HCT116 (cell line): ENCODE results near the gene PDK2. TPM values are rescaled to one million over a fixed set of nuclear protein-coding genes. Genes with fewer than 3 reads are reported as not detected.

Experiments
- ATAC-seq: fragments of 200-7000 bp; cut with Tn5 transposase; 2 replicates; pipeline ENCODE4 v1.9.1; 2020; ENCODE audit warnings: mild to moderate bottlenecking, moderate library complexity
- BruUV-seq: library from RNA; stranded (reverse); fragments of 400-500 nt; replicated peaks from 2 replicates; lab custom pipeline; 2021; lab: Mats Ljungman, UMichigan
- CTCF ChIA-PET: fragments of 300-600 bp; sonication (Branson Sonifier 250); formaldehyde crosslinking; loops from one replicate; lab custom pipeline; 2021; ENCODE audit warnings: antibody characterized with exemption; lab: Charles Lee
- POLR2A ChIA-PET: fragments of 300-600, 350-600 bp; sonication (Branson Sonifier 250); formaldehyde crosslinking; loops from one replicate; lab custom pipeline; 2021; ENCODE audit warnings: antibody characterized with exemption; lab: Charles Lee
- RAD21 ChIA-PET, 2 experiments: fragments of 300-600 bp; sonication (Branson Sonifier 250); formaldehyde crosslinking; loops; one replicate each; lab custom pipeline; 2023; ENCODE audit warnings: low total read pairs in 2 of 2; ENCODE audit not compliant: uncharacterized antibody in 2 of 2, unreplicated experiment in 2 of 2, low non-redundant PET in 1 of 2; lab: Charles Lee
- DNase-seq: peaks from one replicate; pipeline ENCODE4 v3.0.0-alpha.2; 2010; ENCODE audit warnings: low read depth, low spot score
- H2AFZ ChIP-seq: fragments of 200-600 bp; shearing (Covaris generic), sonication (generic); 2 replicates; pipeline ENCODE4 v1.6.1; 2017; ENCODE audit warnings: low read depth, mixed run types, mixed read lengths, antibody characterized with exemption, low read length; ENCODE audit not compliant: poor library complexity, severe bottlenecking
- H3K27ac ChIP-seq: 2 replicates; pipeline ENCODE4 v1.5.1; 2012; ENCODE audit warnings: low read depth, low read length
- H3K27me3 ChIP-seq: fragments of 200-600 bp; sonication (generic); 2 replicates; pipeline ENCODE4 v1.6.1; 2016; ENCODE audit warnings: mixed run types, low read length, mixed read lengths; ENCODE audit not compliant: insufficient read depth
- H3K36me3 ChIP-seq, 2 experiments: fragments of 200-500 bp in 1 of 2; fragments of 200-600 bp in 1 of 2; sonication (Bioruptor generic) in 1 of 2; sonication (generic) in 1 of 2; 2 replicates each; pipeline versions ENCODE4 v1.5.1 to v1.6.1; 2014 to 2016; ENCODE audit warnings: low read length in 2 of 2, inconsistent platforms in 1 of 2, mixed read lengths in 1 of 2, mixed run types in 1 of 2; ENCODE audit not compliant: insufficient read depth in 2 of 2, control insufficient read depth in 1 of 2
- H3K4me1 ChIP-seq, 2 experiments: fragments of 200-600 bp in 1 of 2; sonication (generic) in 1 of 2; 2 replicates each; pipeline versions ENCODE4 v1.5.1 to v1.6.1; 2012 to 2017; ENCODE audit warnings: low read length in 2 of 2, inconsistent platforms in 1 of 2, mild to moderate bottlenecking in 1 of 2, mixed read lengths in 1 of 2, mixed run types in 1 of 2, moderate library complexity in 1 of 2; ENCODE audit not compliant: insufficient read depth in 2 of 2, control insufficient read depth in 1 of 2
- H3K4me2 ChIP-seq: fragments of 200-600 bp; sonication (generic); 2 replicates; pipeline ENCODE4 v1.6.1; 2017; ENCODE audit warnings: mixed run types, low read length, mixed read lengths
- H3K4me3 ChIP-seq, 2 experiments: fragments of 200-600 bp in 1 of 2; sonication (generic) in 1 of 2; replicated peaks in 1 of 2; 2 replicates each; pipeline ENCODE4 v1.5.1; 2011 to 2016; ENCODE audit warnings: low read length in 2 of 2, control low read depth in 1 of 2, low read depth in 1 of 2, mild to moderate bottlenecking in 1 of 2, mixed read lengths in 1 of 2, mixed run types in 1 of 2
- H3K79me2 ChIP-seq: fragments of 200-600 bp; sonication (generic); 2 replicates; pipeline ENCODE4 v1.6.1; 2017; ENCODE audit warnings: mild to moderate bottlenecking, mixed run types, low read length, moderate library complexity, mixed read lengths; ENCODE audit not compliant: insufficient read depth
- H3K9ac ChIP-seq: fragments of 200-600 bp; sonication (generic); 2 replicates; pipeline ENCODE4 v1.6.1; 2016; ENCODE audit warnings: low read length, mixed read lengths
- H3K9me2 ChIP-seq: fragments of 200-600 bp; sonication (generic), shearing (Covaris generic); 2 replicates; pipeline ENCODE4 v1.6.1; 2017; ENCODE audit warnings: mixed run types, mild to moderate bottlenecking, moderate library complexity; ENCODE audit not compliant: insufficient read depth
- H3K9me3 ChIP-seq, 2 experiments: fragments of 200-500 bp in 1 of 2; fragments of 200-600 bp in 1 of 2; sonication (Bioruptor generic) in 1 of 2; sonication (generic) in 1 of 2; 2 replicates each; pipeline ENCODE4 v1.6.1; 2014 to 2017; ENCODE audit warnings: low read length in 2 of 2, mixed read lengths in 2 of 2, inconsistent platforms in 1 of 2, low read depth in 1 of 2, mild to moderate bottlenecking in 1 of 2, mixed run types in 1 of 2, moderate library complexity in 1 of 2; ENCODE audit not compliant: control insufficient read depth in 1 of 2, insufficient read depth in 1 of 2
- H4K20me1 ChIP-seq: fragments of 200-600 bp; sonication (generic), shearing (Covaris generic); 2 replicates; pipeline ENCODE4 v1.6.1; 2017; ENCODE audit warnings: mixed run types, mild to moderate bottlenecking, moderate library complexity; ENCODE audit not compliant: insufficient read depth
- EGR1 ChIP-seq: IDR thresholded peaks from 2 replicates; pipeline ENCODE4 v1.6.1; 2012; ENCODE audit warnings: low read depth
- ELF1 ChIP-seq: IDR thresholded peaks from 2 replicates; pipeline ENCODE4 v1.6.1; 2012; ENCODE audit warnings: low read depth, borderline replicate concordance
- EZH2 ChIP-seq: fragments of 200-600 bp; sonication (generic); IDR thresholded peaks from 2 replicates; pipeline ENCODE4 v1.6.1; 2017; ENCODE audit warnings: antibody characterized with exemption, mixed run types
- EZH2phosphoT487 ChIP-seq: fragments of 200-600 bp; IDR thresholded peaks from 2 replicates; pipeline ENCODE4 v1.6.1; 2018; ENCODE audit warnings: antibody characterized with exemption, borderline replicate concordance
- FOSL1 ChIP-seq: IDR thresholded peaks from 2 replicates; pipeline ENCODE4 v1.6.1; 2012; ENCODE audit warnings: low read depth
- JUND ChIP-seq: IDR thresholded peaks from 2 replicates; pipeline ENCODE4 v1.6.1; 2012
- POLR2A ChIP-seq: IDR thresholded peaks from 2 replicates; pipeline ENCODE4 v1.7.0; 2011; ENCODE audit warnings: borderline replicate concordance; ENCODE audit not compliant: insufficient read depth, insufficient read length; ENCODE audit errors: extremely low read depth
- POLR2AphosphoS5 ChIP-seq: IDR thresholded peaks from 2 replicates; pipeline ENCODE4 v1.6.1; 2011; ENCODE audit warnings: mild to moderate bottlenecking, low read depth, low read length, moderate library complexity
- SIN3A ChIP-seq: IDR thresholded peaks from 2 replicates; pipeline ENCODE4 v1.6.1; 2012; ENCODE audit warnings: low read depth
- SP1 ChIP-seq: IDR thresholded peaks from 2 replicates; pipeline ENCODE4 v1.6.1; 2012; ENCODE audit warnings: low read depth
- TCF7L2 ChIP-seq: IDR thresholded peaks from 2 replicates; pipeline ENCODE4 v1.7.0; 2011; ENCODE audit warnings: borderline replicate concordance, inconsistent platforms; ENCODE audit not compliant: insufficient read depth, insufficient read length; ENCODE audit errors: extremely low read depth
- YY1 ChIP-seq: IDR thresholded peaks from 2 replicates; pipeline ENCODE4 v1.6.1; 2011; ENCODE audit warnings: low read length, low read depth, moderate library complexity, mild to moderate bottlenecking; ENCODE audit not compliant: insufficient replicate concordance; ENCODE audit errors: extremely low read depth
- intact Hi-C: fragments of 100-400 bp; cut with micrococcal nuclease; formaldehyde crosslinking; loops from 2 replicates; pipeline ENCODE4 v1.10.0; 2022
- total RNA-seq: library from RNA; stranded (reverse); gene quantifications from one replicate; pipeline ENCODE4 v1.2.1, GENCODE V29; 2021; ENCODE audit not compliant: unreplicated experiment
- TF ChIP-seq, protein P1 (sequence below), 3 experiments: fragments of 200-600 bp in 1 of 3; sonication (generic) in 1 of 3; IDR thresholded peaks in 2 of 3; conservative IDR thresholded peaks in 1 of 3; 2 replicates each; pipeline ENCODE4 v1.5.1; 2012 to 2017; ENCODE audit warnings: low read depth in 2 of 3, low read length in 2 of 3, antibody characterized with exemption in 1 of 3, borderline replicate concordance in 1 of 3, control low read depth in 1 of 3, mild to moderate bottlenecking in 1 of 3, mixed read lengths in 1 of 3, mixed run types in 1 of 3, moderate library complexity in 1 of 3; ENCODE audit not compliant: insufficient read depth in 1 of 3
- TF ChIP-seq, protein P2 (sequence below): IDR thresholded peaks from 2 replicates; pipeline ENCODE4 v1.6.1; 2012
- TF ChIP-seq, protein P3 (sequence below): IDR thresholded peaks from 2 replicates; pipeline ENCODE4 v1.6.1; 2011; ENCODE audit warnings: mild to moderate bottlenecking, low read length, moderate library complexity; ENCODE audit not compliant: insufficient replicate concordance; ENCODE audit errors: extremely low read depth

The PDK2 gene
- total RNA-seq, 1 experiment from 2014 or later, result 39.1 TPM

DNA sequence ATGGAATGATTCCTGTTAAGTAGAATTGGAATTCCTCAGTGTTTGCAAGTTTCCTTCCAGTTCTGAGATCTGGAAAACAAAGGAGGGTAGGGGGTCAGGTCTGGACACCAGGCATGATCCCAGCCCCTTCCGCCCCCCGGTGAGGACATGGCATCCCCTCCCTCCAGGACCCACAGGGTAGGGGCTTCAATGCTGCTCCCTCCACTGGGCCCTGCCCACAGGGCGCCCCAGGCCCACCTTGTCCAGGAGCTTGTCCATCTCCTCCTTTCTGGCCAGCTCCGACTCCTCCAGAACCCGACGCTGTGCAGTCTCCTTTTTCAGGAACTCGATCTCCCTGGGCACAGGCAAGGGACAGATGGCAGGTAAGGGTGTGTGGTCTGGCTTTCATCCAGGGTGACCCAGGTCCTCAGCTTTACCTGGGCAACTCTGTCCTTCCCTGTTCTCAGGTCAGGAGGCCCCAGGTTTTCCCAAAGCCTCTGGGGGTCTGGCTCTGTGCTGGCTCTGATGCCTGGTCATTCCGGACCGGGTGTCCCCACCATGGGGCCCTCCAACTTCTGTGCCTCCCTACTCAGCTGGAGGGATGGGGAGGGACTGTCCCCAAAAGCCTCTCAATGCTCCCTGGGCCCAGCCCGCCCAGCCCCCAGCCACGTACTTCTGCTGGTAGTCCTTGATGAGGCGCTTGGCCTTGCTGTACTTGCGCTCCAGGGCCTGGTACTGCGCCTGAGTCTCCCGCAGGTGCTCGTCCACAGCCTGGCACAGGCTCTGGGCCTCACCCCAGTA, 40.4 kb downstream of the PDK2 start:
- no peaks in the 10 kb centered on the region for H3K27me3 ChIP-seq
- no peak for DNase-seq
- no peak overlapping the region; the same call in 1 of the 2 replicates for H3K27ac ChIP-seq
- RAD21 ChIA-PET, result no interaction called here
- POLR2A ChIA-PET, result no interaction called here
- peaks cover 20% of the 10 kb centered on the region; the same call in 1 of the 2 replicates for H3K79me2 ChIP-seq
- no peak overlapping the region for H3K4me3 ChIP-seq
- H3K4me2 ChIP-seq, result no peak overlapping the region
- CTCF ChIA-PET, result interaction anchor here (1.4 to 1.6 kb wide), 2 partner anchors 12 to 14 kb away, joined by 3 to 5 read pairs; no protein-coding TSS in a partner anchor
- peaks cover 55 to 63% of the 10 kb centered on the region in 2 experiments for H3K36me3 ChIP-seq
- no peaks in the 10 kb centered on the region for H3K9me2 ChIP-seq
- no peak for ATAC-seq
- TF ChIP-seq EZH2 (no peak), SIN3A (no peak), POLR2A (no peak), EGR1 (no peak), YY1 (no peak), EZH2phosphoT487 (no peak), TCF7L2 (no peak), FOSL1 (no peak), ELF1 (no peak), JUND (no peak), POLR2AphosphoS5 (no peak), SP1 (no peak)
- TF ChIP-seq, protein P1, sequence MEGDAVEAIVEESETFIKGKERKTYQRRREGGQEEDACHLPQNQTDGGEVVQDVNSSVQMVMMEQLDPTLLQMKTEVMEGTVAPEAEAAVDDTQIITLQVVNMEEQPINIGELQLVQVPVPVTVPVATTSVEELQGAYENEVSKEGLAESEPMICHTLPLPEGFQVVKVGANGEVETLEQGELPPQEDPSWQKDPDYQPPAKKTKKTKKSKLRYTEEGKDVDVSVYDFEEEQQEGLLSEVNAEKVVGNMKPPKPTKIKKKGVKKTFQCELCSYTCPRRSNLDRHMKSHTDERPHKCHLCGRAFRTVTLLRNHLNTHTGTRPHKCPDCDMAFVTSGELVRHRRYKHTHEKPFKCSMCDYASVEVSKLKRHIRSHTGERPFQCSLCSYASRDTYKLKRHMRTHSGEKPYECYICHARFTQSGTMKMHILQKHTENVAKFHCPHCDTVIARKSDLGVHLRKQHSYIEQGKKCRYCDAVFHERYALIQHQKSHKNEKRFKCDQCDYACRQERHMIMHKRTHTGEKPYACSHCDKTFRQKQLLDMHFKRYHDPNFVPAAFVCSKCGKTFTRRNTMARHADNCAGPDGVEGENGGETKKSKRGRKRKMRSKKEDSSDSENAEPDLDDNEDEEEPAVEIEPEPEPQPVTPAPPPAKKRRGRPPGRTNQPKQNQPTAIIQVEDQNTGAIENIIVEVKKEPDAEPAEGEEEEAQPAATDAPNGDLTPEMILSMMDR (IDR thresholded peaks at IDR 0.05 in 2 of 3, conservative IDR thresholded peaks at IDR 0.05 in 1 of 3; ENCODE audit: borderline replicate concordance in 1 of 3, insufficient read depth in 1 of 3, low read depth in 2 of 3, low read length in 2 of 3), result no peak
- TF ChIP-seq, protein P2, sequence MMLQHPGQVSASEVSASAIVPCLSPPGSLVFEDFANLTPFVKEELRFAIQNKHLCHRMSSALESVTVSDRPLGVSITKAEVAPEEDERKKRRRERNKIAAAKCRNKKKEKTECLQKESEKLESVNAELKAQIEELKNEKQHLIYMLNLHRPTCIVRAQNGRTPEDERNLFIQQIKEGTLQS, result no peak
- TF ChIP-seq, protein P3, sequence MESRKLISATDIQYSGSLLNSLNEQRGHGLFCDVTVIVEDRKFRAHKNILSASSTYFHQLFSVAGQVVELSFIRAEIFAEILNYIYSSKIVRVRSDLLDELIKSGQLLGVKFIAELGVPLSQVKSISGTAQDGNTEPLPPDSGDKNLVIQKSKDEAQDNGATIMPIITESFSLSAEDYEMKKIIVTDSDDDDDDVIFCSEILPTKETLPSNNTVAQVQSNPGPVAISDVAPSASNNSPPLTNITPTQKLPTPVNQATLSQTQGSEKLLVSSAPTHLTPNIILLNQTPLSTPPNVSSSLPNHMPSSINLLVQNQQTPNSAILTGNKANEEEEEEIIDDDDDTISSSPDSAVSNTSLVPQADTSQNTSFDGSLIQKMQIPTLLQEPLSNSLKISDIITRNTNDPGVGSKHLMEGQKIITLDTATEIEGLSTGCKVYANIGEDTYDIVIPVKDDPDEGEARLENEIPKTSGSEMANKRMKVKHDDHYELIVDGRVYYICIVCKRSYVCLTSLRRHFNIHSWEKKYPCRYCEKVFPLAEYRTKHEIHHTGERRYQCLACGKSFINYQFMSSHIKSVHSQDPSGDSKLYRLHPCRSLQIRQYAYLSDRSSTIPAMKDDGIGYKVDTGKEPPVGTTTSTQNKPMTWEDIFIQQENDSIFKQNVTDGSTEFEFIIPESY, result no peak
- peaks cover 12 to 31% of the 10 kb centered on the region in 2 experiments for H3K4me1 ChIP-seq
- peaks cover 4% of the 10 kb centered on the region; the same call in 1 of the 2 replicates for H4K20me1 ChIP-seq
- no peaks in the 10 kb centered on the region for H3K9me3 ChIP-seq
- H2AFZ ChIP-seq, result no peak overlapping the region
- BruUV-seq, result no TSS peak
- no peak overlapping the region for H3K9ac ChIP-seq
- intact Hi-C loops, result no loop called here
